HepG2 (cell line): ENCODE data around the gene UGT2A3. TPM values are rescaled to one million over a fixed set of nuclear protein-coding genes. Genes with fewer than 3 reads are reported as not detected.

Source experiments
- CBX5 ChIP-seq: sonication (generic); formaldehyde crosslinking; IDR thresholded peaks from 2 replicates; pipeline ENCODE4 v1.4.0; 2020; ENCODE audit warnings: missing genetic modification reagents, borderline replicate concordance
- FOXO1 ChIP-seq: sonication (generic); formaldehyde crosslinking; IDR thresholded peaks from 2 replicates; pipeline ENCODE4 v1.4.0; 2020; ENCODE audit warnings: missing genetic modification reagents
- ISL2 ChIP-seq: sonication (generic); formaldehyde crosslinking; IDR thresholded peaks from 2 replicates; pipeline ENCODE4 v1.5.0; 2020; ENCODE audit warnings: missing genetic modification reagents
- KDM1A ChIP-seq: IDR thresholded peaks from 2 replicates; pipeline ENCODE4 v1.6.1; 2016; ENCODE audit warnings: missing compliant biosample characterization
- KDM2A ChIP-seq: sonication (generic); formaldehyde crosslinking; IDR thresholded peaks from 2 replicates; pipeline ENCODE4 v1.4.0; 2020; ENCODE audit warnings: low read depth, missing genetic modification reagents, borderline replicate concordance
- LCORL ChIP-seq, 2 experiments: fragments of 450-650 bp in 1 of 2; sonication (generic) in 1 of 2; formaldehyde crosslinking in 1 of 2; IDR thresholded peaks; 2 replicates each; pipeline versions ENCODE4 v1.5.0 to v1.6.1; 2017 to 2020; ENCODE audit warnings: antibody characterized with exemption in 1 of 2, missing genetic modification reagents in 1 of 2
- MXI1 ChIP-seq: IDR thresholded peaks from 3 replicates; pipeline ENCODE4 v1.6.1; 2012; ENCODE audit warnings: low read depth, low read length, inconsistent platforms, borderline replicate concordance
- NFKB2 ChIP-seq: sonication (generic); formaldehyde crosslinking; IDR thresholded peaks from 2 replicates; pipeline ENCODE4 v1.4.0; 2020; ENCODE audit warnings: missing genetic modification reagents, borderline replicate concordance
- NFYC ChIP-seq: IDR thresholded peaks from 2 replicates; pipeline ENCODE4 v1.6.1; 2016; ENCODE audit warnings: missing genetic modification reagents, missing compliant biosample characterization
- NR2F6 ChIP-seq, 2 experiments: IDR thresholded peaks; 2 replicates each; pipeline ENCODE4 v1.6.1; 2016; ENCODE audit warnings: antibody characterized with exemption in 1 of 2, mild to moderate bottlenecking in 1 of 2
- SATB2 ChIP-seq: sonication (generic); formaldehyde crosslinking; IDR thresholded peaks from 2 replicates; pipeline ENCODE4 v1.5.0; 2020; ENCODE audit warnings: missing genetic modification reagents
- SIN3B ChIP-seq: fragments of 150-350 bp; IDR thresholded peaks from 2 replicates; pipeline ENCODE4 v1.6.1; 2014; ENCODE audit warnings: low read length
- SIX4 ChIP-seq: sonication (generic); formaldehyde crosslinking; IDR thresholded peaks from 2 replicates; pipeline ENCODE4 v1.4.0; 2020; ENCODE audit warnings: missing genetic modification reagents
- SMC3 ChIP-seq: IDR thresholded peaks from 2 replicates; pipeline ENCODE4 v1.6.1; 2011; ENCODE audit warnings: low read length, improper control_type of control experiment
- ZBTB7A ChIP-seq: sonication (generic); formaldehyde crosslinking; IDR thresholded peaks from 2 replicates; pipeline ENCODE4 v1.8.0; 2022; ENCODE audit warnings: mild to moderate bottlenecking, missing genetic modification reagents
- ZBTB7B ChIP-seq: sonication (generic); formaldehyde crosslinking; IDR thresholded peaks from 2 replicates; pipeline ENCODE4 v1.4.0; 2020; ENCODE audit warnings: missing genetic modification reagents
- ZNF564 ChIP-seq: sonication (generic); formaldehyde crosslinking; IDR thresholded peaks from 2 replicates; pipeline ENCODE4 v1.8.1; 2023; ENCODE audit warnings: mild to moderate bottlenecking, missing genetic modification reagents
- ZNF605 ChIP-seq: sonication (generic); formaldehyde crosslinking; IDR thresholded peaks from 2 replicates; pipeline ENCODE4 v1.8.0; 2022; ENCODE audit warnings: mild to moderate bottlenecking, missing genetic modification reagents
- ZNF780A ChIP-seq: sonication (generic); formaldehyde crosslinking; IDR thresholded peaks from 2 replicates; pipeline ENCODE4 v1.8.0; 2022; ENCODE audit warnings: mild to moderate bottlenecking, missing genetic modification reagents, moderate library complexity
- polyA plus RNA-seq, 8 experiments: library from polyadenylated mRNA; depleted of rRNA in 3 of 8; stranded (reverse) in 7 of 8; unstranded in 1 of 8; fragments of >200 nt; fragmentation: Illumina TruSeq in 4 of 8; extraction: Trizol in 4 of 8; gene quantifications; 2 replicates each; pipeline versions ENCODE4 v1.2.1 to v1.2.3, GENCODE V29; 2011 to 2016; ENCODE audit warnings: low read depth in 4 of 8, missing spikeins in 1 of 8, mixed read lengths in 1 of 8; ENCODE audit not compliant: insufficient read depth in 1 of 8
- total RNA-seq, 5 experiments: library from RNA; depleted of rRNA; stranded (reverse); fragments of >200 nt; fragmentation: Illumina TruSeq; extraction: Trizol; gene quantifications; 2 replicates each; pipeline ENCODE4 v1.2.3, GENCODE V29; 2016; ENCODE audit warnings: low read depth in 1 of 5
- TF ChIP-seq, protein P1 (sequence below), 2 experiments: sonication (generic) in 1 of 2; formaldehyde crosslinking in 1 of 2; IDR thresholded peaks; 2 replicates each; pipeline versions ENCODE4 v1.4.0 to v1.6.1; 2016 to 2020; ENCODE audit warnings: borderline replicate concordance in 1 of 2, low read depth in 1 of 2, mild to moderate bottlenecking in 1 of 2, missing genetic modification reagents in 1 of 2
- TF ChIP-seq, protein P2 (sequence below): sonication (generic); formaldehyde crosslinking; IDR thresholded peaks from 2 replicates; pipeline ENCODE4 v1.5.0; 2020; ENCODE audit warnings: mild to moderate bottlenecking, missing genetic modification reagents, moderate library complexity
- TF ChIP-seq, protein P3 (sequence below): sonication (generic); formaldehyde crosslinking; IDR thresholded peaks from 2 replicates; pipeline ENCODE4 v1.4.0; 2020; ENCODE audit warnings: missing genetic modification reagents
- TF ChIP-seq, protein P4 (sequence below): sonication (generic); formaldehyde crosslinking; IDR thresholded peaks from 2 replicates; pipeline ENCODE4 v1.4.0; 2020; ENCODE audit warnings: missing genetic modification reagents

UGT2A3 gene
- total and polyA plus RNA-seq, 2 of the 13 experiments (the other 11 are each of a cell fraction or from before 2014, with no cell fraction given) = 61.3 to 97.2 TPM

DNA sequence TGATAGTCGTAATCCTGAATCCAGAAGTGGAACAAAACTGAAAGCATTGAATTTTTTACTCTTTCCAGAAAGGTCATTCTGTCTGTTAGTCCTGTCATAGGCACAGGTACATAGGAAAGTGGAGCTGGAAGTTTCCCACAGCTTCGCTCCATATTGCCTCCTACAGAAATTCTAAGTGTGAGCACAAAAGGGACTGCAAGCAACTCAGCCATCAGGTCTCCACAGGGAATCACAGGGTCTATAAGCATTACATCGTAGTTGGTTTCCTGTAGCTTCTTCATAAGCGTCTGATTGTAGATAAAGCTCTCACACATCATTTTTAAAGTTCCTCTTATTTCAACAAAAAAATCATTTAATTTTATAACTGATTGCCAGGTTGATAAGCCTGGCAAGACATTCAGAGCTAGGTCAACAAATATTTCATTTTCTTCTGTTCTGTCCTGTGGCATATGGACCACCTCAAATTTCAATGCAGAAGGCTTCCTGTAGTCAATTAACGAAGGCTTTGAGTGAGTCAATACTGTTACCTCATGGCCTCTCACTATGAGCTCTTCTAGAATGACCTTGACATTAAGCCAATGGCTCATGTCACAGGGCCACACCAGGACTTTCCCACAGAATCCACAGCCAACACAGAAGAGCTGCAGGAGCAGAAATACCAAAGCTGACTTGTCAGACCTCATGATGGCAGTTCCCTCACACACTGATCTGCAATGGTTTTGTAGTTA lies at the start of gene UGT2A3 (continued):
- TF ChIP-seq, protein P1, sequence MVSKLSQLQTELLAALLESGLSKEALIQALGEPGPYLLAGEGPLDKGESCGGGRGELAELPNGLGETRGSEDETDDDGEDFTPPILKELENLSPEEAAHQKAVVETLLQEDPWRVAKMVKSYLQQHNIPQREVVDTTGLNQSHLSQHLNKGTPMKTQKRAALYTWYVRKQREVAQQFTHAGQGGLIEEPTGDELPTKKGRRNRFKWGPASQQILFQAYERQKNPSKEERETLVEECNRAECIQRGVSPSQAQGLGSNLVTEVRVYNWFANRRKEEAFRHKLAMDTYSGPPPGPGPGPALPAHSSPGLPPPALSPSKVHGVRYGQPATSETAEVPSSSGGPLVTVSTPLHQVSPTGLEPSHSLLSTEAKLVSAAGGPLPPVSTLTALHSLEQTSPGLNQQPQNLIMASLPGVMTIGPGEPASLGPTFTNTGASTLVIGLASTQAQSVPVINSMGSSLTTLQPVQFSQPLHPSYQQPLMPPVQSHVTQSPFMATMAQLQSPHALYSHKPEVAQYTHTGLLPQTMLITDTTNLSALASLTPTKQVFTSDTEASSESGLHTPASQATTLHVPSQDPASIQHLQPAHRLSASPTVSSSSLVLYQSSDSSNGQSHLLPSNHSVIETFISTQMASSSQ (IDR thresholded peaks at IDR 0.05; ENCODE audit: low read depth) = peak; percentile 84
- TF ChIP-seq, protein P1 (CRISPR knock-in tag; IDR thresholded peaks at IDR 0.05; ENCODE audit: borderline replicate concordance) = peak; percentile 93
- TF ChIP-seq SMC3 = peak; percentile 45; the same call in 1 of the 2 replicates
- TF ChIP-seq ZBTB7B (CRISPR knock-in tag) = peak; percentile 47; the same call in 1 of the 2 replicates
- TF ChIP-seq SIX4 (CRISPR knock-in tag) = peak; percentile 84
- no peak for TF ChIP-seq NFKB2 (CRISPR knock-in tag)
- TF ChIP-seq, protein P2, sequence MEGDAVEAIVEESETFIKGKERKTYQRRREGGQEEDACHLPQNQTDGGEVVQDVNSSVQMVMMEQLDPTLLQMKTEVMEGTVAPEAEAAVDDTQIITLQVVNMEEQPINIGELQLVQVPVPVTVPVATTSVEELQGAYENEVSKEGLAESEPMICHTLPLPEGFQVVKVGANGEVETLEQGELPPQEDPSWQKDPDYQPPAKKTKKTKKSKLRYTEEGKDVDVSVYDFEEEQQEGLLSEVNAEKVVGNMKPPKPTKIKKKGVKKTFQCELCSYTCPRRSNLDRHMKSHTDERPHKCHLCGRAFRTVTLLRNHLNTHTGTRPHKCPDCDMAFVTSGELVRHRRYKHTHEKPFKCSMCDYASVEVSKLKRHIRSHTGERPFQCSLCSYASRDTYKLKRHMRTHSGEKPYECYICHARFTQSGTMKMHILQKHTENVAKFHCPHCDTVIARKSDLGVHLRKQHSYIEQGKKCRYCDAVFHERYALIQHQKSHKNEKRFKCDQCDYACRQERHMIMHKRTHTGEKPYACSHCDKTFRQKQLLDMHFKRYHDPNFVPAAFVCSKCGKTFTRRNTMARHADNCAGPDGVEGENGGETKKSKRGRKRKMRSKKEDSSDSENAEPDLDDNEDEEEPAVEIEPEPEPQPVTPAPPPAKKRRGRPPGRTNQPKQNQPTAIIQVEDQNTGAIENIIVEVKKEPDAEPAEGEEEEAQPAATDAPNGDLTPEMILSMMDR (CRISPR knock-in tag) = peak; percentile 30
- TF ChIP-seq ZNF564 = no peak
- peak; percentile 63; the same call in 1 of the 2 replicates for TF ChIP-seq SATB2 (CRISPR knock-in tag)
- TF ChIP-seq ISL2 (CRISPR knock-in tag) = peak; percentile 87
- TF ChIP-seq ZNF605 (CRISPR knock-in tag) = peak; percentile 82; the same call in 1 of the 2 replicates
- TF ChIP-seq LCORL (IDR thresholded peaks at IDR 0.05) = 0 out of 2 replicates have a peak, but pooled peaks have one; percentile 30
- TF ChIP-seq LCORL (CRISPR knock-in tag; IDR thresholded peaks at IDR 0.05) = peak; percentile 82; the same call in 1 of the 2 replicates
- TF ChIP-seq SIN3B = no peak
- TF ChIP-seq KDM1A (CRISPR knock-in tag) = no peak
- TF ChIP-seq, protein P3, sequence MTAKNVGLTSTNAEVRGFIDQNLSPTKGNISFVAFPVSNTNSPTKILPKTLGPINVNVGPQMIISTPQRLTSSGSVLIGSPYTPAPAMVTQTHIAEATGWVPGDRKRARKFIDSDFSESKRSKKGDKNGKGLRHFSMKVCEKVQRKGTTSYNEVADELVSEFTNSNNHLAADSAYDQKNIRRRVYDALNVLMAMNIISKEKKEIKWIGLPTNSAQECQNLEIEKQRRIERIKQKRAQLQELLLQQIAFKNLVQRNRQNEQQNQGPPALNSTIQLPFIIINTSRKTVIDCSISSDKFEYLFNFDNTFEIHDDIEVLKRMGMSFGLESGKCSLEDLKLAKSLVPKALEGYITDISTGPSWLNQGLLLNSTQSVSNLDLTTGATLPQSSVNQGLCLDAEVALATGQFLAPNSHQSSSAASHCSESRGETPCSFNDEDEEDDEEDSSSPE (CRISPR knock-in tag) = 0 out of 2 replicates have a peak, but pooled peaks have one; percentile 18
- TF ChIP-seq, protein P4, sequence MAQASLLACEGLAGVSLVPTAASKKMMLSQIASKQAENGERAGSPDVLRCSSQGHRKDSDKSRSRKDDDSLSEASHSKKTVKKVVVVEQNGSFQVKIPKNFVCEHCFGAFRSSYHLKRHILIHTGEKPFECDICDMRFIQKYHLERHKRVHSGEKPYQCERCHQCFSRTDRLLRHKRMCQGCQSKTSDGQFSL (CRISPR knock-in tag) = no peak
- no peak for TF ChIP-seq ZNF780A (CRISPR knock-in tag)
- TF ChIP-seq ZBTB7A (CRISPR knock-in tag) = no peak
- TF ChIP-seq KDM2A = no peak
- TF ChIP-seq CBX5 (CRISPR knock-in tag) = peak; percentile 82; the same call in 1 of the 2 replicates
- no peak for TF ChIP-seq NFYC (CRISPR knock-in tag)
- peak; percentile 69; the same call in 1 of the 2 replicates for TF ChIP-seq FOXO1
- TF ChIP-seq MXI1 = peak; percentile 54; the same call in 1 of the 3 replicates
- peak; percentile 84 for TF ChIP-seq NR2F6 (IDR thresholded peaks at IDR 0.05)
- peak; percentile 94 for TF ChIP-seq NR2F6 (CRISPR knock-in tag; IDR thresholded peaks at IDR 0.05)
